ENCODE measurements around the gene CLCN5. TPM values are rescaled to one million over a fixed set of nuclear protein-coding genes. Genes with fewer than 3 reads are reported as not detected.

CLCN5 gene
- total RNA-seq = 5.5 TPM in 2 replicates

DNA sequence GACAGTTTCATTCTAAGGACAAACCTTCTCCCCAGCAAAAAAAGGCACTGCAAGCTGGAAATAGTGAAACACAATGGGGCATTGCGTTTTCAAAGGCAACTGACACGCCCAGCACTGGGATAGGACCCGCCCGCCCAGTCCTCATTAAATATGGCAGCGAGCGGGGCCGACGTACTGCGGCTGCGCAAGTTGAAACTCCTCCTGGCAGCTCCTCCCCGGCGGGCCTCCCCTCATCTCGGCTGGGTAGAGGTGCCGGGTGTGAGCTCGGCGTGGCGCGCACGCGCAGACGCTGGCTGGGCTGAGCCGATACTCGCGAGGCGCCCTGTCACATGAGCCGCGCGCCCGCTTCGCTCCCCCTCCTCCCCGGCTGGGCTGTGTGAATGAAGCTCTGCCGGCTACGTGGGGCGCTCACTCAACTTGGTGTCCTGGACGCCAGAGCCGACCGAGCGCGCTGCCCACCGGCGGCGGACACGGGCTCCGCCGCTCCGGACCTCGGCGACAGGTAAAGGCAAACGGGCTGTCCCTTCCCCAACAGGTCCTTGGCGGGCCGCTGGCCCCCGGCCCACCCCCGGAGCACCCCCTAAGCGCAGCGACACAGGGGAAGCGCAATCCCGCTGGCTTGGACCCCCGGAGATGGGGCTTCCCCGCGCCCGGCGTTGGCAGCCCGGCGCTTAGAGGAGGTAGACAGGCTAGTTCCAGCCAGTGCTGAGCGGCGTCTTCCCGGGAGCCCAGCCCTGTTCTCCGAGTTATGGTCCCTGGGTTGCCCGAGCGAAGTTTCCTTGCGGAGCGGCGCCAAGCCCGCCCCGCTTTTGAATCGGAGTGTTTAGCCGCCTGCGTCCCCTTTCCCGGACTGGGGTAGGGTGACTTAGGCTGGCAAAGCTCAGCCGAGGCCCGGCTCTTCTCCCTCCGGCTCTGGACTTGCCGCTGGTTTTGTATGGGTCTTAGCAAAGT lies at the start of gene CLCN5:
TSS of gene CLCN5 (plus strand) at position 306 of the 951 bp plus-strand sequence. CDS start 2,703 bp downstream, outside the sequence.

DNA sequence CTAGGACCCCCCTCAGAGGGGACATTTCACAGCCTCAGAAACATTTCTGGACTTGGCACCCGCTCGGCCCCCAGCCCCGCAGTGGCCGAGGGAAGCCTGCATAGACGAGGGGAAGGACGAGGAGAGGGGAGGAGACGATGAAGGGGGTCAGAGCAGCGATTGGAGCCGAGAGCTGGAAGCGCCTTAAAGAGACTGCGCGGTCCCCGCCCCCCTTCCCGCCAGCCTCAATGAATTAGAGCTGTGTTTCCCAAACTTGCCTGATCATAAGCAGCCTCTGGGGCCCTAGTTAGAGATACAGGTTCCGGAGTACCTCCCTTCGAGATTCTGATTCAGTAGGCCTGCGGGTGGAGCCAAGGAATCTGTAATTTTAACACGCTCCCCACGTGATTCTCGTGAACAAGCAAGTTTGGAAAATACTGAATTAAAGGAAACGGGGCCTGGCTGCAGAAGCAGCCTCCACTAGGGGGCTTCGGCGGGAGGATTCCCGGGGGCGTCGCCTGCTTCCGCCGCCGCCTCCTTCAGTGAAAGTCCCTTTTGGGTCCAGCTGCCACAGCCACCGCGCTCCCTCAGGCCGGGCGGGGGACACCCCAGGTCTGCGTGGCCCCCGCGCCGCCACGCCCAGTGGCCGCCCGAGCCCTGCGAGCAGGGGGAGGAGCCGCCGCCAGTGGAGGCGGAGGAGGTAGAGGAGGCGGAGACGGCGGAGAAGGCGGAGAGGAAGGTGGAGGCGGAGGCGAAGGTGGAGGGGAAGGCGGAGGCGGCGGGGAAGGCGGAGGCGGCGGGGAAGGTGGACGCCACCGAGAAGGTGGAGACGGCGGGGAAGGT lies 43.4 kb upstream of the CLCN5 start, which contains the start of gene USP27X:
TSS of gene USP27X (plus strand) at position 651 of the 822 bp plus-strand sequence. CDS start 824 bp downstream, outside the sequence.

Other genes starting within 250 kb of the CLCN5 start
- gene PAGE1, start 226.6 kb upstream of the CLCN5 start, total RNA-seq = not detected in 2 replicates
- gene PAGE4, start 93.3 kb upstream of the CLCN5 start, total RNA-seq = not detected in 2 replicates
- 2.4 and 2.7 TPM in 2 replicates for gene USP27X, start 43.1 kb upstream of the CLCN5 start, total RNA-seq

All from endothelial cell of coronary artery (primary cell).